22Rv1 (cell line): ENCODE measurements around the gene GSX1.
"Not testable (repeated sequence)": the region's sequence is repeated elsewhere in the genome, so short reads cannot be mapped to it uniquely, and the experiment has no call there.

Source experiments
- H3K27ac ChIP-seq: fragments of 450-650 bp; 2 replicates; pipeline ENCODE4 v1.5.1; 2017
- ZFX ChIP-seq: fragments of 450-650 bp; IDR thresholded peaks from 2 replicates; pipeline ENCODE4 v1.6.1; 2017; ENCODE audit warnings: antibody characterized with exemption, borderline replicate concordance
- TF ChIP-seq, protein P1 (sequence below): fragments of 450-650 bp; IDR thresholded peaks from 2 replicates; pipeline ENCODE4 v1.5.1; 2017; ENCODE audit warnings: mild to moderate bottlenecking

The GSX1 gene

DNA sequence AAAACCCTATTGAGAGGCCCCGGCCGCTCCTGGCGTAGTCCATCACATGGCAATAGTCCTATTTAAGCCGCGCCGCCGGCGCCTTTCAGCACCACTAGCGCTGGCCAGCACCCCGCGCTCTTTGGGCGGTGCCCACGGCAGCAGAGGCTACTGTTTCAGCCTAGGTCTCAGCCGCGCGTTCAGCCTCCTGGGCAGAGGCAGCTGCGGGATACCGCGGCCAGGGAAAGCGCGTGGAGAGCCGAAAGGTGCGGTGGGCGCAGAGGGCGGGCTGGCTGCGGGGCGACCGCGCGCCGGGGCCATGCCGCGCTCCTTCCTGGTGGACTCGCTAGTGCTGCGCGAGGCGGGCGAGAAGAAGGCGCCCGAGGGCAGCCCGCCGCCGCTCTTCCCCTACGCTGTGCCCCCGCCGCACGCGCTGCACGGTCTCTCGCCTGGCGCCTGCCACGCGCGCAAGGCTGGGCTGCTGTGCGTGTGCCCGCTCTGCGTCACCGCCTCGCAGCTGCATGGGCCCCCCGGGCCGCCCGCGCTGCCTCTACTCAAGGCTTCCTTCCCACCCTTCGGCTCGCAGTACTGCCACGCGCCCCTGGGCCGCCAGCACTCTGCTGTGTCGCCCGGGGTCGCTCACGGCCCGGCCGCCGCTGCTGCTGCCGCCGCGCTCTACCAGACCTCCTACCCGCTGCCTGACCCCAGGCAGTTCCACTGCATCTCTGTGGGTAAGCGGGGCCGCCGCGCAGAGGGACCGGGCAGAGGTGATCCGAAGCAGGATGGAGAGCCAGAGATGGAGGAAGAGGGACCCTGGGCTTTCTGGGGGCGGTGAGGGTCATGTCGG is at the start of gene GSX1:
TSS of gene GSX1 (plus strand) at position 91 of the 826 bp plus-strand sequence. CDS start at position 299, 208 bp downstream.
- no peak for TF ChIP-seq ZFX
- TF ChIP-seq, protein P1, sequence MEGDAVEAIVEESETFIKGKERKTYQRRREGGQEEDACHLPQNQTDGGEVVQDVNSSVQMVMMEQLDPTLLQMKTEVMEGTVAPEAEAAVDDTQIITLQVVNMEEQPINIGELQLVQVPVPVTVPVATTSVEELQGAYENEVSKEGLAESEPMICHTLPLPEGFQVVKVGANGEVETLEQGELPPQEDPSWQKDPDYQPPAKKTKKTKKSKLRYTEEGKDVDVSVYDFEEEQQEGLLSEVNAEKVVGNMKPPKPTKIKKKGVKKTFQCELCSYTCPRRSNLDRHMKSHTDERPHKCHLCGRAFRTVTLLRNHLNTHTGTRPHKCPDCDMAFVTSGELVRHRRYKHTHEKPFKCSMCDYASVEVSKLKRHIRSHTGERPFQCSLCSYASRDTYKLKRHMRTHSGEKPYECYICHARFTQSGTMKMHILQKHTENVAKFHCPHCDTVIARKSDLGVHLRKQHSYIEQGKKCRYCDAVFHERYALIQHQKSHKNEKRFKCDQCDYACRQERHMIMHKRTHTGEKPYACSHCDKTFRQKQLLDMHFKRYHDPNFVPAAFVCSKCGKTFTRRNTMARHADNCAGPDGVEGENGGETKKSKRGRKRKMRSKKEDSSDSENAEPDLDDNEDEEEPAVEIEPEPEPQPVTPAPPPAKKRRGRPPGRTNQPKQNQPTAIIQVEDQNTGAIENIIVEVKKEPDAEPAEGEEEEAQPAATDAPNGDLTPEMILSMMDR, result no peak
- no peak within 1 kb of the TSS for H3K27ac ChIP-seq

DNA sequence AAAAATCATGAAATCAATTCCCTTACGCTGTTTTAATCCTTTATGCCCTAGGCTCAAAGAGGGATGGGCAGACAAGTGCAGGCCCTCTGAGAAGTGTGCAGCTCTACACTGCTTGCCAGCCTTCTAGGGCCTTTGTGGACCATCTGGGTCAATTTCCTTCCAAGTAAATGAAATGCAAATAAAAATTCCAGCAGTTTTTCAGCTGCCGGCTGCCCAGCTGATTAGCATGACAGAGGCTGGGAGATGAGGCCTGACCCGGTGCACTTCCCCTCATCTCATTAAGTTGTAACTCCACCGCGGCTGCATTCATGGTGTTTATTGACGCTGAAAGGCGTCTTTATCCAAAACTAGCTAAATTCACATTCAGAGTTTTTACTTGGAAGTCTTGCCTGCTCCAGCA is 47.5 kb upstream of the GSX1 start:
- TF ChIP-seq, protein P1, result no peak
- TF ChIP-seq ZFX, result no peak
- no peak overlapping the region for H3K27ac ChIP-seq

DNA sequence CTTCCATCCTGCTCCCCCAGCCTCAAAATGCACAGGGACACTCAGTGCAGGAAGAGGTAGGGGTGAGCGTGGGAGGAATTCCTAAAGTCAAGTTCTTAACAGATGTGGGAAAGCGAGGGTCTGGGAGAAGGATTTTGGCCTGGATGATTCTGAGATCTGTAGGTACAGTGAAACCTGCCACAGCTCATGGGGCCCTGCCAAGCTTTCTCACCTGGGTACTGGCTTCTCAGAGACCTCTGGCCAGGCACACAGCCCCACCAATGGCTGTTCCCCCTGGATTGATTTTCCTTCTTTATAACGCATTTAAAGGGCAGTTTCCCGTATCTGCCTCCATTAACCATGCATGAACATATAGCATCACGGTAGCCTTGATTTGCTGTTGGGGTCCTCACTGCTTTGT is 47.0 kb upstream of the GSX1 start:
- H3K27ac ChIP-seq, result no peak overlapping the region
- TF ChIP-seq ZFX, result no peak
- TF ChIP-seq, protein P1, result no peak

DNA sequence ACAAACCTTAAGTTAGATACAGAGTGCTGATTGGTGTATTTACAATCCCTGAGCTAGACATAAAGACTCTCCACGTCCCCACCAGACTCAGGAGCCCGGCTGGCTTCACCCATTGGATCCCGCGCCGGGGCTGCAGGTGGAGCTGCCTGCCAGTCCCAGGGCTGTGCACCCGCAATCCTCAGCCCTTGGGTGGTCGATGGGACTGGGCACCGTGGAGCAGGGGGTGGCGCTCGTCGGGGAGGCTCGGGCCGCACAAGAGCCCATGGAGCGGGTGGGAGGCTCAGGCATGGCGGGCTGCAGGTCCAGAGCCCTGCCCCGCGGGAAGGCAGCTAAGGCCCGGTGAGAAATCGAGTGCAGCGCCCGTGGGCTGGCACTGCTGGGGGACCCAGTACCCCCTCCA is 44.1 kb upstream of the GSX1 start:
- not testable (repeated sequence) for H3K27ac ChIP-seq

DNA sequence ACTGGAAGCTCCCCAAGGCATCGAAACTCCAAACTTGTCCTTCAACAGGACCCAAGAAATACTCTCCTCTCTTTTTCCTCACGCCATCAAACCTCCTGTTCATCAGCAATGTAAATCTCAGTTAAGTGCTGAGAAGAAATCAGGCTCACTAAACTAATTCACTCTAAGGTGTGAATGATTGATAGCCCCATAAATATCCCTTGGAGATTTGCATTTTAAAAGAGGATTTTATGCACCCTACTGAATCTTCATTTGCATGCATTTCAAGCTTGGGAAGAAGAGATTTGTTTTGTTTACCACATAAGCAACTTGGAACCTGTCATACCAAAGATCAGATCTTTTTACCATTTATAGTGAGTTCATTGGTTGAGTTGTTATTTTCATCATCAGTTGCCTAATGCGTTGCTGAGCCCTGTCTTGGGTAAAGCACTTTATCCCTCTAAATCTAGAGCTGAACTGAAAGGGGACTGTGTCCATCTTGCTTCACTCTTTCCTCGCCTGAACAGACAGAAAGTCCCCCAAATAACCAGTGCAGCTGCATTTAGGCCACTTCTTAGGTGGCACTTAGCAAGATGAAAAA is 40.2 kb upstream of the GSX1 start:
- no peak for TF ChIP-seq ZFX
- TF ChIP-seq, protein P1, result no peak
- H3K27ac ChIP-seq, result no peak overlapping the region

DNA sequence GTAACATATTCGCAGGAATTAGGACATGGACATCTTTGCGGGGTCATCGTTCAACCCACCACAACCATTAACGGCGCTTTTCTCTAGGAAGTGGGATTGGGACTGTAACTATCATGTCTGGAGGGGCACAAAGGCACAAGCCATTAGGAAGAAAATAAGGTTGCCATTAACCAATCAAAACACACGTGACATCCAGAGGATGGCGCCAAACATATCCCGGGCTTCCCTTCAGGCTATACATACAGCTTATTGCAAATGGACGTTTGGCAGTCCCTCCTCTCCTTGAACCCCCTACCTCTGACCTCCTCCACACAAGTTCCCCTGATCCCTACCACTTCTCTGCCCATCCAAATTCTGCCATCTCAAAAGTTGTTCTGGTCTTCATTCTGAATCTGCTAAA is 26.6 kb upstream of the GSX1 start:
- H3K27ac ChIP-seq, result no peak overlapping the region
- TF ChIP-seq, protein P1, result no peak
- TF ChIP-seq ZFX, result no peak

DNA sequence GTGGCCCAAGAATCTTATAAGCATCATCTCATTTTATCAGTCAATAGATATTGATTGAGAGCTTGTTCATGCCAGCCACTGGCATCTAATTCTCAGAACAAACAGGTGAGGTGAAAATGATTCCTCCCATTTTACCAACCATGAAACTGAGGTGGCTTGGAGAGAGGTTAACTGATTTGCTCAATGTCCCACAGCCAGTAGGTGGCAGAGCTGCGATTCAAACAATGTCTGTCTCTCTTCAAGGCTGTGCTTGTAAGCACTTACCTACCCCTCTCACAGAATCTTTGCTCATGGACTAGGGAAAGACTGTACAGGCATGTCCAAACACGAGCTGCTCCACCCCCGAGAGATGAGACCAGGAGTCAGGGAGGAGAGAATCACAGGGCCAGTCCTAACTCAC is 21.5 kb upstream of the GSX1 start:
- TF ChIP-seq ZFX, result no peak
- TF ChIP-seq, protein P1, result peak; percentile 58
- H3K27ac ChIP-seq, result no peak overlapping the region
